WERI-Rb-1 (cell line): ENCODE results near the gene MUC6.

ENCODE experiments used
- DNase-seq: peaks from one replicate; pipeline ENCODE4 v3.0.0-alpha.2; 2020
- H3K27ac ChIP-seq: fragments of 250-450 bp; sonication (Bioruptor Pico); 2 replicates; pipeline ENCODE4 v1.5.1; 2020; ENCODE audit warnings: mild to moderate bottlenecking, moderate library complexity
- H3K27me3 ChIP-seq: fragments of 250-450 bp; sonication (Bioruptor Pico); 2 replicates; pipeline ENCODE4 v1.5.1; 2021; ENCODE audit warnings: mild to moderate bottlenecking, low read depth, moderate library complexity; ENCODE audit not compliant: insufficient read depth, severe bottlenecking
- H3K36me3 ChIP-seq: fragments of 250-450 bp; sonication (Bioruptor Pico); 2 replicates; pipeline ENCODE4 v1.5.1; 2020; ENCODE audit warnings: mild to moderate bottlenecking, moderate library complexity
- H3K4me3 ChIP-seq: 2 replicates; pipeline ENCODE4 v1.5.1; 2011; ENCODE audit warnings: low read depth, mild to moderate bottlenecking, control low read depth, low read length
- H3K9me3 ChIP-seq: fragments of 250-450 bp; sonication (Bioruptor Pico); 2 replicates; pipeline ENCODE4 v1.5.1; 2021; ENCODE audit warnings: mild to moderate bottlenecking, moderate library complexity; ENCODE audit not compliant: severe bottlenecking
- TF ChIP-seq, protein P1 (sequence below): IDR thresholded peaks from 2 replicates; pipeline ENCODE4 v1.5.1; 2011; ENCODE audit warnings: low read depth, mild to moderate bottlenecking, control low read depth, inconsistent platforms, low read length

The MUC6 gene

DNA sequence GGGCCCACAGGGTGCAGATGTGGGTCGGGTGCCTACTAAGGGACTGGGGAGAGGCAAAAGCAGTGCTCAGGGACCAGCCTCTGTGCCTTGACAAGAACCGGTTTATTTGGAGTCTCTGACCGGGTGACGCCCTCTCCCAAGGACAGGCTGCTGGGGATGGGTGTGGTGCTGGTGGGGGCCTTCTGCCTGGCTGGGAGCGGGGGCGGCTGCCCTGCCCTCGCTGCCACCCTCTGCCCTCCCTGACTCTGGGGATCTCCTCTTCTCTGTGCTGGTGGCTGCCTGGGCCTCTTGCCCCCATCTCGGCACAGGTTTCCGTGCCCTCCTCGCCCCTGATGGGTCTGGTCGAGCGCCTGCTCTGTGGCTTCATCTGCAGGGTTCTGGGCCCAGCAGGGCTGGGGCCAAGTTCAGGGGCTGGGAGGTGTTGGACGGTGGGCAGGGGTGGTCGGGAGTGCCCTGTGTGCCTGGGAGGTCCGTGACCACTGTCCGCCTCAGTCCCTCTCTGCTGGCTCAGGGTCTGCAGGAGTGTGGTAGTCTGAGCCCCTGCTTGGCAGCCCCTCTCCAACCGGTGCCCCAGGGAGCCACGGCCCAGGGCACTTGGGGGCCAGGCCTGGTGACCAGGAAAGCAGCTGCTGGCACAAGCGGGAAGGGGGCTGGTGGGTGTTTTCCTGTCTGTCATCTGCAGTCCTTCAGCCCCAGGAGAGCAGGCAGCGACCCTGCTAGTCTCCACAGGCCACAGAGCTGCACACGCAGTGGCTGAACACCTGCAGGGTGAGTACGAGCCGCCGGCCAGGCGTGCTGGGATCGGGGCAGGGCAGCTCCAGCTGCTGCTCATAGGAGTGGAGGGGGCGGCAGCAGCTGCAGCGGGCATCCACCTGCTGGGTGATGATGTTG is 23.5 kb downstream of the MUC6 start:
- Histone ChIP-seq H3K27me3 (no peaks in the 10 kb centered on the region), H3K4me3 (no peak overlapping the region), H3K9me3 (no peaks in the 10 kb centered on the region), H3K36me3 (peaks cover 28% of the 10 kb centered on the region), H3K27ac (no peak overlapping the region)
- DNase-seq: no peak
- TF ChIP-seq, protein P1, sequence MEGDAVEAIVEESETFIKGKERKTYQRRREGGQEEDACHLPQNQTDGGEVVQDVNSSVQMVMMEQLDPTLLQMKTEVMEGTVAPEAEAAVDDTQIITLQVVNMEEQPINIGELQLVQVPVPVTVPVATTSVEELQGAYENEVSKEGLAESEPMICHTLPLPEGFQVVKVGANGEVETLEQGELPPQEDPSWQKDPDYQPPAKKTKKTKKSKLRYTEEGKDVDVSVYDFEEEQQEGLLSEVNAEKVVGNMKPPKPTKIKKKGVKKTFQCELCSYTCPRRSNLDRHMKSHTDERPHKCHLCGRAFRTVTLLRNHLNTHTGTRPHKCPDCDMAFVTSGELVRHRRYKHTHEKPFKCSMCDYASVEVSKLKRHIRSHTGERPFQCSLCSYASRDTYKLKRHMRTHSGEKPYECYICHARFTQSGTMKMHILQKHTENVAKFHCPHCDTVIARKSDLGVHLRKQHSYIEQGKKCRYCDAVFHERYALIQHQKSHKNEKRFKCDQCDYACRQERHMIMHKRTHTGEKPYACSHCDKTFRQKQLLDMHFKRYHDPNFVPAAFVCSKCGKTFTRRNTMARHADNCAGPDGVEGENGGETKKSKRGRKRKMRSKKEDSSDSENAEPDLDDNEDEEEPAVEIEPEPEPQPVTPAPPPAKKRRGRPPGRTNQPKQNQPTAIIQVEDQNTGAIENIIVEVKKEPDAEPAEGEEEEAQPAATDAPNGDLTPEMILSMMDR: no peak

- TF ChIP-seq, protein P1: no peak
Measured at GRCh38 chr11:1012291-1012690, 24.2 kb downstream of the MUC6 start.

DNA sequence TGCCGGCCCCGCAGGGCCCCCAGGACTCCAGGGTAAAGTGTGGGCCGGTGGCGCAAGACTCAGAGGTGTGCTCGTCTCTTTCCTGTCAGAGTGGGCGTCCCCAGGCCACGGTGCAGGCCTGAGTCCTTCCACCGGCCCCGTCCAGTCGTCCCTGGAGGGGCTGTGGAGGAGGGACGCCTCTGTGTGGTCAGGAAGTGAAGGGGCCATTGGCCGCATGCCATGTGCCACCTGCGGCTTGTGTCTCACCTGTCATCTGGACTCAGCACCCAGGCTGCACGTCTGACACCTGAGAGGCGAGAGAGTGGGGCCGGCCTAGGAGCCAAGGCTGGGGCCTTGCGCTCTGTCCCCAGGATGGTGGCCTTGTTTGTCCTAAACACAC is 25.2 kb downstream of the MUC6 start:
- H3K36me3 ChIP-seq: peaks cover 40% of the 10 kb centered on the region
- no peak for DNase-seq
- no peaks in the 10 kb centered on the region for H3K27me3 ChIP-seq
- no peak overlapping the region for H3K4me3 ChIP-seq
- TF ChIP-seq, protein P1: no peak
- H3K27ac ChIP-seq: no peak overlapping the region
- no peaks in the 10 kb centered on the region for H3K9me3 ChIP-seq

More at GRCh38 chr11:1012291-1012690, 24.2 kb downstream of the MUC6 start:
- Histone ChIP-seq H3K9me3 (no peaks in the 10 kb centered on the region), H3K27me3 (no peaks in the 10 kb centered on the region), H3K27ac (no peak overlapping the region), H3K36me3 (peaks cover 35% of the 10 kb centered on the region), H3K4me3 (no peak overlapping the region)
- DNase-seq: no peak

DNA sequence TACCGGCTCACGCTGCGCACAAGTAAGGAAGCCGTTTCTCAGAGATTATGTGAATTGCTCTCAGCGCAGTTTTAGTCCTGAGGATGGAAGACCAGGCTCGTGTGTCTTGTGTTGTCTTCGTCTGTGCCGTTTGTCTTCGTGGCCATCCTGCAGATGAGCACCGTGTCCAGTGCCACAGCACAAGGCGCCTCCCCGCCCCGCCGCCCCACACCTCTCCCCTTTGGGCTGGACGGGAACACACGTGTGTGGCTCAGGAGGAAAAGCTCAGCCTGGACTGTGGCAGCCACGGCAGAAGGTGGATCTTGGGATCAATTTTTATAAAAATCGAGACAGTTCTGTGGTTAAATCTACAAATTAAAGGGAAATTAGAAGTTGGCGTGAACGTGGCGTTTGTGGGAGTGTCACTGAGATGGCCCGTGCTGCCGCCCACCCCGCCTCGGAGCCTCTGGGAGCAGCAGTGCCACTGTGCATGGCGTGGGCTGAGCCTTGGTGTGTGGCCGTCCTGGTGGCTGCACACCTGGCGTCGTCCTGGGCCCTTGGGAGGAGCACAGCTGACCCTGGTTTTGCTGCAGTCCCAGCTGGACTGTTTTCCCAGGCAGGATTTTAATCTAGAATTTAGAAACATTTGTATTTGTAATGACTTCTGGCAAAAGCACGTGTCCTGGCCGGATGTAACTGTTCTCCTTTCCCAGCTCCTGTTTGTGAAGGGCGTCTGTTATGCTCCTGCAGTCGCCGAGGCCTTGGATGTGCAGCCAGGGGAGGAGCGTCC is 25.8 kb downstream of the MUC6 start:
- H3K9me3 ChIP-seq: no peaks in the 10 kb centered on the region
- H3K27me3 ChIP-seq: no peaks in the 10 kb centered on the region
- H3K27ac ChIP-seq: no peak overlapping the region

GRCh38 chr11:1009991-1010390 is 26.5 kb downstream of the MUC6 start:
- Histone ChIP-seq H3K36me3 (peaks cover 45% of the 10 kb centered on the region), H3K27me3 (no peaks in the 10 kb centered on the region), H3K27ac (no peak overlapping the region), H3K4me3 (no peak overlapping the region), H3K9me3 (no peaks in the 10 kb centered on the region)
- TF ChIP-seq, protein P1: no peak
- DNase-seq: no peak

More for the DNA sequence above, 25.8 kb downstream of the MUC6 start:
- no peak overlapping the region for H3K4me3 ChIP-seq
- TF ChIP-seq, protein P1: no peak
- peaks cover 42% of the 10 kb centered on the region for H3K36me3 ChIP-seq
- DNase-seq: no peak
